MM.1S (cell line): Measurements from ENCODE around the gene TEX2.

Experiments
- DNase-seq: peaks from one replicate; pipeline ENCODE4 v3.0.0-alpha.2; 2015
- H2AFZ ChIP-seq: fragments of 300-600 bp; sonication (generic); 2 replicates; pipeline ENCODE4 v1.6.0; 2016; ENCODE audit warnings: antibody characterized with exemption, low read length
- H3F3A ChIP-seq: fragments of 300-600 bp; sonication (generic); 2 replicates; pipeline ENCODE4 v1.6.1; 2016; ENCODE audit warnings: mild to moderate bottlenecking, antibody characterized with exemption, low read length, moderate library complexity, mixed read lengths; ENCODE audit not compliant: insufficient read depth
- H3K27ac ChIP-seq: fragments of 300-600 bp; sonication (generic); 2 replicates; pipeline ENCODE4 v1.5.1; 2016; ENCODE audit warnings: mild to moderate bottlenecking, low read length
- H3K27me3 ChIP-seq: fragments of 300-600 bp; sonication (generic); replicated peaks from 2 replicates; pipeline ENCODE4 v1.6.0; 2016; ENCODE audit warnings: low read length; ENCODE audit not compliant: insufficient read depth
- H3K36me3 ChIP-seq: fragments of 300-600 bp; sonication (generic); replicated peaks from 2 replicates; pipeline ENCODE4 v1.6.1; 2016; ENCODE audit warnings: mild to moderate bottlenecking, low read length, mixed read lengths; ENCODE audit not compliant: insufficient read depth
- H3K4me1 ChIP-seq: fragments of 300-600 bp; sonication (generic); 2 replicates; pipeline ENCODE4 v1.6.1; 2016; ENCODE audit warnings: low read length, mixed read lengths
- H3K4me2 ChIP-seq: fragments of 300-600 bp; sonication (generic); 2 replicates; pipeline ENCODE4 v1.6.0; 2016; ENCODE audit warnings: low read depth, low read length
- H3K4me3 ChIP-seq: fragments of 300-600 bp; sonication (generic); 2 replicates; pipeline ENCODE4 v1.5.1; 2016; ENCODE audit warnings: low read length, mixed read lengths
- H3K79me2 ChIP-seq: fragments of 300-600 bp; sonication (generic); 2 replicates; pipeline ENCODE4 v1.6.1; 2016; ENCODE audit warnings: mixed run types, low read length, mixed read lengths
- H3K9ac ChIP-seq: fragments of 300-600 bp; sonication (generic); 2 replicates; pipeline ENCODE4 v1.6.1; 2016; ENCODE audit warnings: low read length, mixed read lengths
- H3K9me2 ChIP-seq: fragments of 300-600 bp; sonication (generic); replicated peaks from 2 replicates; pipeline ENCODE4 v1.6.1; 2016; ENCODE audit warnings: mild to moderate bottlenecking, low read length, mixed read lengths; ENCODE audit not compliant: insufficient read depth
- H3K9me3 ChIP-seq: fragments of 300-600 bp; sonication (generic); replicated peaks from 2 replicates; pipeline ENCODE4 v1.6.1; 2016; ENCODE audit warnings: mild to moderate bottlenecking, low read length, mixed read lengths; ENCODE audit not compliant: insufficient read depth
- H4K20me1 ChIP-seq: fragments of 300-600 bp; sonication (generic); 2 replicates; pipeline ENCODE4 v1.6.1; 2016; ENCODE audit warnings: mild to moderate bottlenecking, low read length, moderate library complexity, mixed read lengths; ENCODE audit not compliant: insufficient read depth
- CTCF ChIP-seq: fragments of 300-600 bp; sonication (generic); IDR thresholded peaks from 2 replicates; pipeline ENCODE4 v1.5.1; 2016; ENCODE audit warnings: antibody characterized with exemption, low read length, mixed read lengths
- EZH2 ChIP-seq: fragments of 300-600 bp; sonication (generic); optimal IDR thresholded peaks from 2 replicates; pipeline ENCODE3; 2017; ENCODE audit warnings: low read depth, mild to moderate bottlenecking, antibody characterized with exemption, low read length, mixed read lengths
- EZH2phosphoT487 ChIP-seq: fragments of 300-600 bp; sonication (generic); IDR thresholded peaks from 2 replicates; pipeline ENCODE4 v1.6.1; 2018; ENCODE audit warnings: antibody characterized with exemption, low read length

The TEX2 gene

GRCh38 chr17:64177311-64178010 is 85.6 kb downstream of the TEX2 start:
- Histone ChIP-seq H2AFZ (no peak overlapping the region), H3K27me3 (no peaks in the 10 kb centered on the region), H3K4me1 (no peaks in the 10 kb centered on the region), H4K20me1 (no peaks in the 10 kb centered on the region), H3K4me2 (no peak overlapping the region), H3K27ac (no peak overlapping the region), H3K9me2 (no peaks in the 10 kb centered on the region), H3K9ac (no peak overlapping the region), H3K9me3 (no peaks in the 10 kb centered on the region), H3K4me3 (no peak overlapping the region), H3F3A (no peaks in the 10 kb centered on the region), H3K36me3 (no peaks in the 10 kb centered on the region), H3K79me2 (no peaks in the 10 kb centered on the region)
- DNase-seq, result no peak
- no peak for TF ChIP-seq CTCF
- no peak for TF ChIP-seq EZH2
- no peak for TF ChIP-seq EZH2phosphoT487

DNA sequence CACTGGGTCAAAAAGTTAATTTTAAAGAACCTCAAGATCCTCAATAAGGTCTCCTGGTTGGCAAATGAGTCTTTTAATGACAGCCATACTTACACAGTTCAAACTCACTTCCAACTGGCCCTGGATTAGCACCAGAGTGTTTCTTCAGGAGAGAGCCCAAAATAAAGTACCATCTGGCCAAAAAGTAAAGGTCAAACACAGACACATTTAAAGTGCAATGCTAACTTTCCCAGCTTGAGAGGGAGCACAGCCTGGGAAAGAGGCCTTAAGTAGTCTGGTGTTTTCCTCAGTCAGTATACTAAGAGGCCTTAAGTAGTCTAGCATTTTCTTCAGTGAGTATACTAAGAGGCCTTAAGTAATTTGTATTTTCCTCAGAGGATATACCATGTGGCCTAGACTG is 86.5 kb downstream of the TEX2 start:
- Histone ChIP-seq H2AFZ (no peak overlapping the region), H3K9me3 (no peaks in the 10 kb centered on the region), H4K20me1 (no peaks in the 10 kb centered on the region), H3K9me2 (no peaks in the 10 kb centered on the region), H3K27me3 (no peaks in the 10 kb centered on the region), H3K27ac (no peak overlapping the region), H3K9ac (no peak overlapping the region), H3K79me2 (no peaks in the 10 kb centered on the region), H3F3A (no peaks in the 10 kb centered on the region), H3K4me2 (no peak overlapping the region), H3K4me1 (no peaks in the 10 kb centered on the region), H3K36me3 (no peaks in the 10 kb centered on the region), H3K4me3 (no peak overlapping the region)
- no peak for TF ChIP-seq EZH2
- no peak for TF ChIP-seq EZH2phosphoT487
- no peak for TF ChIP-seq CTCF
- no peak for DNase-seq

- H3K79me2 ChIP-seq, result no peaks in the 10 kb centered on the region
- no peak overlapping the region for H3K4me2 ChIP-seq
- no peaks in the 10 kb centered on the region for H3K27me3 ChIP-seq
- no peaks in the 10 kb centered on the region for H3K9me3 ChIP-seq
- 0 out of 2 replicates have a peak, but pooled peaks cover 3% of the 10 kb centered on the region for H3F3A ChIP-seq
- H3K4me3 ChIP-seq, result no peak overlapping the region
- no peak overlapping the region for H2AFZ ChIP-seq
- H3K36me3 ChIP-seq, result no peaks in the 10 kb centered on the region
- no peak for DNase-seq
- H4K20me1 ChIP-seq, result no peaks in the 10 kb centered on the region
- H3K27ac ChIP-seq, result no peak overlapping the region
- TF ChIP-seq EZH2phosphoT487 (no peak), EZH2 (no peak), CTCF (no peak)
- H3K9ac ChIP-seq, result no peak overlapping the region
- H3K9me2 ChIP-seq, result no peaks in the 10 kb centered on the region
- no peaks in the 10 kb centered on the region for H3K4me1 ChIP-seq
Observed at GRCh38 chr17:64174686-64175456, 88.2 kb downstream of the TEX2 start.
